Measurements from ENCODE around the gene GALM. TPM values are rescaled to one million over a fixed set of nuclear protein-coding genes. Genes with fewer than 3 reads are reported as not detected.
"Not testable (repeated sequence)": the region's sequence is repeated elsewhere in the genome, so short reads cannot be mapped to it uniquely, and the experiment has no call there.

GALM gene
- total and polyA plus RNA-seq, 2 donors from 2014 or later, result 17.9 to 79.9 TPM

DNA sequence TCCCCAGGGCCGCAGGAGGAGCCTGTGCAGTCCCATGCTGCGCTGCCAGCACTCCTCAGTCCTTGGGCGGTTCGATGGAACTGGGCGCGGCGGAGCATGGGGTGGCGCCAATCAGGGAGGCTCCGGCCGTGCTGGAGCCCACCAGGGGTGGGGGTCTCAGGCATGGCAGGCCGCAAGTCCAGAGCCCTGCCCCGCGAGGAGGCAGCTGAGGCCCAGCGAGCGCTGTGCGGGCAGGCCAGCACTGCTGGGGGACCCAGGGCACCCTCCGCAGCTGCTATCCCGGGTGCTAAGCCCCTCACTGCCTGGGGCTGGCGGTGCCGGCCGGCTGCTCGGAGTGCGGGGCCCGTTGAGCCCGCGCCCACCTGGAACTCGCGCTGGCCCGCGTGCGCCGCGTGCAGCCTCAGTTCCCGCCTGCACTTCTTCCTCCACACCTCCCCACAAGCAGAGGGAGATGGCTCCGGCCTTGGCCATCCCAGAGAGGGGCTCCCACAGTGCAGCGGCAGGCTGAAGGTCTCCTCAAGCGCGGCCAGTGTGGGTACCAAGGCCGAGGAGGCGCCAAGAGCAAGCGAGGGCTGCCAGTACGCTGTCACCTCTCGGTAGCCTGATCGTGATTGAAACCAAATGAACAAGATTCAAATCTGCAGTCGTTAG is 22.8 kb upstream of the GALM start:
- H3K36me3 ChIP-seq (ENCODE audit: control insufficient read depth in 2 of 3, insufficient read depth in 3 of 3, low read length in 3 of 3), result no peaks in the 10 kb centered on the region
- H3K27me3 ChIP-seq (ENCODE audit: control insufficient read depth, insufficient read depth, low read length), result no peaks in the 10 kb centered on the region
- no peak for DNase-seq
- H3K9ac ChIP-seq (ENCODE audit: low read length in 3 of 3), result no peak overlapping the region
- no peaks in the 10 kb centered on the region for H3K4me1 ChIP-seq (ENCODE audit: control insufficient read depth in 2 of 3, insufficient read depth in 2 of 3, low read depth in 1 of 3, low read length in 3 of 3)
- H3K4me3 ChIP-seq (ENCODE audit: low read length in 3 of 3), result no peak overlapping the region
- FAIRE-seq, result no peak
- intact Hi-C loops (cut with DNase I), result no loop called here
- TF ChIP-seq, protein P1, sequence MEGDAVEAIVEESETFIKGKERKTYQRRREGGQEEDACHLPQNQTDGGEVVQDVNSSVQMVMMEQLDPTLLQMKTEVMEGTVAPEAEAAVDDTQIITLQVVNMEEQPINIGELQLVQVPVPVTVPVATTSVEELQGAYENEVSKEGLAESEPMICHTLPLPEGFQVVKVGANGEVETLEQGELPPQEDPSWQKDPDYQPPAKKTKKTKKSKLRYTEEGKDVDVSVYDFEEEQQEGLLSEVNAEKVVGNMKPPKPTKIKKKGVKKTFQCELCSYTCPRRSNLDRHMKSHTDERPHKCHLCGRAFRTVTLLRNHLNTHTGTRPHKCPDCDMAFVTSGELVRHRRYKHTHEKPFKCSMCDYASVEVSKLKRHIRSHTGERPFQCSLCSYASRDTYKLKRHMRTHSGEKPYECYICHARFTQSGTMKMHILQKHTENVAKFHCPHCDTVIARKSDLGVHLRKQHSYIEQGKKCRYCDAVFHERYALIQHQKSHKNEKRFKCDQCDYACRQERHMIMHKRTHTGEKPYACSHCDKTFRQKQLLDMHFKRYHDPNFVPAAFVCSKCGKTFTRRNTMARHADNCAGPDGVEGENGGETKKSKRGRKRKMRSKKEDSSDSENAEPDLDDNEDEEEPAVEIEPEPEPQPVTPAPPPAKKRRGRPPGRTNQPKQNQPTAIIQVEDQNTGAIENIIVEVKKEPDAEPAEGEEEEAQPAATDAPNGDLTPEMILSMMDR (IDR thresholded peaks at IDR 0.05; ENCODE audit: borderline replicate concordance, extremely low read depth, insufficient read depth), result no peak
- no peak overlapping the region for H3K27ac ChIP-seq (ENCODE audit: low read depth in 2 of 2, low read length in 2 of 2)
- no peaks in the 10 kb centered on the region for H3K9me3 ChIP-seq (ENCODE audit: control insufficient read depth in 2 of 3, insufficient read depth in 1 of 3, low read length in 3 of 3)

DNA sequence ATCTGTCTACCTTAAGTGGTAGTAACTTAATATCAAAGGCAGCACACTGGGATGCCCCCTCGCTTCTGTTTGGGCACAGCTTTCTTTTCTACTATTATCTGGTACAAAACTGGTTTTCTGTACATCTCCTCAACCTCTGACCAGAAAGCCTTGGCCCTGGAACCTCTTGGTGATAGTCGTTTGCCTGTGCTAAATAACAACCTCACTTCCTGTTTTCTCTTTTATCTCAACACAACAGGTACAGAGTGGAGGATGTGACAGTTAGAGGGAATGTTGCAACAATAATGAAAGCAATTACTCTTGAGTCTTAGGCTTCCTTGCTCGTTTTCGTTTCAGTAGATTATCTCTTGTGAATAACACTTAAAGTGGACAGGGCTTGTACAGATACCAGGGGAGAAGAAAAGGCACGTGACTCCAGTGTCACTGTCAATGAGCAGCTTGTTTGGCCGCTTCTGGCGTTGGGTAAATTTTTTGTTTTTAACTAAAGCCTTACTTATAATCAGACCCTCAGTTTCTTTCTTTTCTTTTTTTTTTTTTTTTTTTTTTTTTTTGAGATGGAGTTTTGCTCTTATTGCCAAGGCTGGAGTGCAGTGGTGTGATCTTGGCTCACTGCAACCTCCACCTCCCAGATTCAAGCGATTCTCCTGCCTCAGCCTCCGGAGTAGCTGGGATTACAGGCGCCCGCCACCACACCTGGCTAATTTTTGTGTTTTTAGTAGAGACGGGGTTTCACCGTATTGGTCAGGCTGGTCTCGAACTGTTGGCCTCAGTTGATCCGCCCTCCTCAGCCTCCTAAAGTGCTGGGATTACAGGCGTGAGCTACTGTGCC is 22.0 kb upstream of the GALM start:
- H3K9ac ChIP-seq (ENCODE audit: low read length in 3 of 3); H3K4me1 ChIP-seq (ENCODE audit: control insufficient read depth in 2 of 3, insufficient read depth in 2 of 3, low read depth in 1 of 3, low read length in 3 of 3); H3K36me3 ChIP-seq (ENCODE audit: control insufficient read depth in 2 of 3, insufficient read depth in 3 of 3, low read length in 3 of 3); intact Hi-C loops (cut with DNase I); H3K4me3 ChIP-seq (ENCODE audit: low read length in 3 of 3); DNase-seq; FAIRE-seq; H3K27me3 ChIP-seq (ENCODE audit: control insufficient read depth, insufficient read depth, low read length); H3K27ac ChIP-seq (ENCODE audit: low read depth in 2 of 2, low read length in 2 of 2); H3K9me3 ChIP-seq (ENCODE audit: control insufficient read depth in 2 of 3, insufficient read depth in 1 of 3, low read length in 3 of 3): not testable (repeated sequence)

DNA sequence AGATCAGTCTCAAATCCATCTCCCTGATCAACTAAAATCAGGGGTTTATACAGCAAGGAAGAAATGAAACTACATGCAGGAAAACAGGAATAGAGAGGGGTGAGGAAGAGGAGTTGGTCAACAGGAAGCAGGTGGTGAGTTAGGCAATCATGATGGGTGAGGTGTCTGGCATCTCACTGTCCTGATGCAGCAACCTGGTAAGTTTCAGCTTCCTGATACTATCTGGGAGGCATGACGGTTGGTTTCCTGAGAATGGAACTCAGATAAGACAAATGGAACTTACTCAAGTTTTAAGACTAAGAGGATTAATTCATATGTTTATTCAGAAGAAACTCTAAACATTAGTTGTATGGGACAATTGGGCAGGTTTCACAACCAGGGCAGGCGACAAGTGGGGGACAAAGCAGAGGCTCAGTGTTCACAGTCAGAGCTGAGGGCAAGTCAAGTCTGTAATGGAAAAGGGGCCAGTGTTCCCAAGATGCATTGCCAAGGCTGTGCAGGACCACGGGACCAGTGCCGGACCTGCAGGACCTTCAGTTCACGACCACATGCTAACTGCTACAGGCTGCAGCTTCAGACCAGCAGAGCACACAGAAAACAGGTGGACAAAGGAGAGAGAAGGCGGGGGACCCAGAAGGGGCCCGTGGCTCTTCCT is 17.7 kb upstream of the GALM start:
- Histone ChIP-seq H3K9ac (ENCODE audit: low read length in 3 of 3) (no peak overlapping the region), H3K36me3 (ENCODE audit: control insufficient read depth in 2 of 3, insufficient read depth in 3 of 3, low read length in 3 of 3) (no peaks in the 10 kb centered on the region), H3K4me1 (ENCODE audit: control insufficient read depth in 2 of 3, insufficient read depth in 2 of 3, low read depth in 1 of 3, low read length in 3 of 3) (no peaks in the 10 kb centered on the region), H3K27ac (ENCODE audit: low read depth in 2 of 2, low read length in 2 of 2) (no peak overlapping the region), H3K4me3 (ENCODE audit: low read length in 3 of 3) (no peak overlapping the region), H3K9me3 (ENCODE audit: control insufficient read depth in 2 of 3, insufficient read depth in 1 of 3, low read length in 3 of 3) (no peaks in the 10 kb centered on the region), H3K27me3 (ENCODE audit: control insufficient read depth, insufficient read depth, low read length) (no peaks in the 10 kb centered on the region)
- intact Hi-C loops (cut with DNase I), result no loop called here
- FAIRE-seq (no peak), DNase-seq (no peak)
- TF ChIP-seq, protein P1 (IDR thresholded peaks at IDR 0.05; ENCODE audit: borderline replicate concordance, extremely low read depth, insufficient read depth), result no peak

DNA sequence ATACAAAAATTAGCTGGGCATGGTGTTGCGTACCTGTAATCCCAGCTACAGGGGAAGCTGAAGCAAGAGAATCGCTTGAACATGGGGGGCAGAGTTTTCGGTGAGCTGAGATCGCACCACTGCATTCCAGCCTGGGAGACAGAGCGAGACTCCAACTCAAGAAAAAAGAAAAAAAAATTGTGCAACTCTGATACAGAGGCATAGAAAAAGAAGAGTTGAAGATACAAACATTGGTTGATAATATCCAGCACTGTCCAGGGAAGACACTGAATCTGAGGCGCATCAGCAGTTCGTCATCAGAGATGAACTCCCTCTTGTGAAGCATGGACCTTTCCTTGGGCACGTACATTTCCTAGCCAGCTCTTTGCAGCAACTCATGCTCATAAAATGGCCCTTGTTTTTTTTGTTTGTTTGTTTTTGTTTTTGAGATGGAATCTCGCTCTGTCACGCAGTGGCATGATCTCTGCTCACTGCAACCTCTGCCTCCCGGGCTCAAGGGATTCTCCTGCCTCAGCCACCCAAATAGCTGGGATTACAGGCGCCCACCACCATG is 16.7 kb upstream of the GALM start:
- no peak overlapping the region for H3K27ac ChIP-seq (ENCODE audit: low read depth in 2 of 2, low read length in 2 of 2)
- H3K9ac ChIP-seq (ENCODE audit: low read length in 3 of 3), result no peak overlapping the region
- FAIRE-seq, result no peak
- TF ChIP-seq, protein P1 (IDR thresholded peaks at IDR 0.05; ENCODE audit: borderline replicate concordance, extremely low read depth, insufficient read depth), result no peak
- H3K4me3 ChIP-seq (ENCODE audit: low read length in 3 of 3), result no peak overlapping the region
- no peaks in the 10 kb centered on the region for H3K4me1 ChIP-seq (ENCODE audit: control insufficient read depth in 2 of 3, insufficient read depth in 2 of 3, low read depth in 1 of 3, low read length in 3 of 3)
- H3K36me3 ChIP-seq (ENCODE audit: control insufficient read depth in 2 of 3, insufficient read depth in 3 of 3, low read length in 3 of 3), result no peaks in the 10 kb centered on the region
- no peaks in the 10 kb centered on the region for H3K27me3 ChIP-seq (ENCODE audit: control insufficient read depth, insufficient read depth, low read length)
- no peaks in the 10 kb centered on the region for H3K9me3 ChIP-seq (ENCODE audit: control insufficient read depth in 2 of 3, insufficient read depth in 1 of 3, low read length in 3 of 3)
- no peak for DNase-seq
- intact Hi-C loops (cut with DNase I), result no loop called here
